Left colon (tissue), 2 donors: ENCODE measurements around the gene SPPL2B. TPM values are rescaled to one million over a fixed set of nuclear protein-coding genes. Genes with fewer than 3 reads are reported as not detected.

ENCODE experiments used
- ATAC-seq: fragments of 200-7000 bp; cut with Tn5 transposase; one replicate; pipeline ENCODE4 v1.9.1; 2020; ENCODE audit warnings: mild to moderate bottlenecking, moderate library complexity
- DNase-seq, 2 donors: peaks; one replicate each; pipeline ENCODE4 v3.0.0-alpha.2; 2020
- intact Hi-C, 2 donors: fragments of 100-400 bp; cut with DNase I in 1 of 2; cut with micrococcal nuclease in 1 of 2; formaldehyde crosslinking; loops; one replicate each; pipeline versions ENCODE4 v1.11.2 to v1.14.0; 2022; cut with DNase I, micrococcal nuclease
- total RNA-seq, 2 donors: library from RNA; stranded (reverse); fragmentation: NEBNext Ultra II Directional; extraction: Animal tissue kit (Norgen Biotek cat#: 25700); gene quantifications; one replicate each; pipeline ENCODE4 v1.2.1, GENCODE V29; 2021
- donor health status: DM: no; HTN: no; CAD: no.
- donor health status: DM: yes; HTN: yes; CAD: no.

SPPL2B gene
- total RNA-seq, 2 donors from 2014 or later: 142 to 173 TPM

DNA sequence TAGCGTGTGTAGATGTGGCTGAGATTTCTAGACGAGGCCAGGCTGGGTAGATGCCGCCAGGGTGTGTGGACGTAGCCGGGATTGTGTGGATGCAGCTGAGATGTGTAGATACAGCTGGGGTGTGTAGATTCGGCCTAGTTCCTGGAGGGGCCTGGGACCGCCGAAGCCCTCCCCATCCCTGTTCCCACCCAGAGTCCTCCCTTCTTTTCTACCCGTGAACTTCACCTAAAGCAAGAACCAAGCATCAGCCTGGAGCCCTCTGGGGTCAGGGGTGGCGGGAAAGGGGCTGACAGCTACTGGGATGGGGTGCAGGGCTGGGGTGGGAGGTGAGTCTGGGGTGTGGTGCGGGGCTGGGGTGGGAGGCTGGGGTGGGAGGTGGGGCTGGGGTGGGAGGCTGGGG, 32.3 kb downstream of the SPPL2B start:
- peak; percentile 11 for ATAC-seq
- intact Hi-C loops: no loop called here
- no peak for DNase-seq

GRCh38 chr19:2361246-2362045, 33.0 kb downstream of the SPPL2B start:
- ATAC-seq (no peak), DNase-seq (no peak)
- intact Hi-C loops: no loop called here

DNA sequence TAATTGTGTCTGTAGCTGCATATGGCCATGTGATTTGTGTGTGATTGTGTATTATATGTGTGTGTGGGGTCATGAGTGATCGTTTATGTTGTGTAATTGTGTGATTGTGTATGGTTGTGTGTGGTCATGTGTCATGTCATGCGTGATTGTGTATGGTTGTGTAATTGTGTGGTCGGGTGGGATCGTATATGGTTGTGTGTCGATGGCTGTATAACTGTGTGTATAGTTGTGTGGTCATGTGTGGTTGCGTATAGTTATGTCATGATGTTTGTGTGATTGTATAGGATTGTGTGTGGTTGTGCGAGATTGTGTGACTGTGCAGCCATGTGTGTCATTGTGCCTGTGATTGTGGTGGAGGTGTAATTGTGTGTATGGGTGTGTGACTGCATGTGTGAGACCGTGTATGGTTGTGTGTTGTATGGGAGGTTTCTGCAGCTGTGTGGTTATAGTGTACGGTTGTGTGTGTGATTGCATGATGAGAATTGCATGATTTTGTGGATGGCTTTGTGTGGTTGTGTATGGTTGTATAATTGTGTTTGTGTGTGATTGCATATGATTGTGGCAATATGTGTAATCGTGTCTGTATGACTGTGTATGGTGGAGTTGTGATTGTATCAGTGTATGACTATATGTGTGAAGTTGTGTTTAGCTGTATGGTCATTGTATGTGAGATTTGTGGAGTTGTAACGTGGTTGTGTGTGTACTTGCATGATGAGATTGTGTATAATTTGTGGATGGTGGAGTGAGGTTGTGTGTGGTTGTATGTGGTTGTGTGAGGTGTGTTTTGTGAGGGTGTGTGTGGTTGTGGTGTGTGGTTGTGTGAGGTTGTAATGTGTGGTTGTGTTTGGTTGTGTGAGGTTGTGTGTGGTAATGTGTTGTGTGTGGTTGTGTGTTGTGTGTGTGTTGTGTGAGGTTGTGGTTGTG, 33.8 kb downstream of the SPPL2B start:
- DNase-seq (no peak), ATAC-seq (no peak)
- intact Hi-C loops: no loop called here

- ATAC-seq (no peak), DNase-seq (no peak)
- intact Hi-C loops: no loop called here
Observed at GRCh38 chr19:2362970-2363300, 34.5 kb downstream of the SPPL2B start.

- intact Hi-C loops: no loop called here
- ATAC-seq: no peak
- DNase-seq: no peak
Observed at GRCh38 chr19:2363419-2363818, 34.9 kb downstream of the SPPL2B start.

- intact Hi-C loops: no loop called here
- DNase-seq (no peak), ATAC-seq (no peak)
Observed at GRCh38 chr19:2365201-2365970, 36.9 kb downstream of the SPPL2B start.

DNA sequence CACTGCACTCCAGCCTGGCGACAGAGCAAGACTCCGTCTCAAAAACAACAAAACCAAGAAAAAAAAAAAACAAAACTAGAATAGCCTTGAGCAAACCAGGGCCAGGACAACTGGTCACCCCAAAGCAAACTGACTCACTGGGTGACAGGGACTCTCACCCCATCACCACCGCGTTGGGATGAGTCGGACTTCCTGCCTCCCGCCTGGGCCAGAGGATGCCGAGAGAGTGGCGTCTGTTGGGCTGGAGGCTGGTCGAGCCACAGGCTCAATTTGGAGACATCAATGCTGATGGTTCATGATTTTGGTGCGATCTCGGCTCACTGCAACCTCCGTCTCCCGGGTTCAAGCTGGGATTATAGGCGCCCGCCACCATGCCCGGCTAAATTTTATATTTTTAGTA, 43.2 kb downstream of the SPPL2B start:
- ATAC-seq: no peak
- intact Hi-C loops: no loop called here
- no peak for DNase-seq

GRCh38 chr19:2372076-2372612, 43.7 kb downstream of the SPPL2B start:
- intact Hi-C loops: no loop called here
- ATAC-seq: no peak
- DNase-seq: no peak

DNA sequence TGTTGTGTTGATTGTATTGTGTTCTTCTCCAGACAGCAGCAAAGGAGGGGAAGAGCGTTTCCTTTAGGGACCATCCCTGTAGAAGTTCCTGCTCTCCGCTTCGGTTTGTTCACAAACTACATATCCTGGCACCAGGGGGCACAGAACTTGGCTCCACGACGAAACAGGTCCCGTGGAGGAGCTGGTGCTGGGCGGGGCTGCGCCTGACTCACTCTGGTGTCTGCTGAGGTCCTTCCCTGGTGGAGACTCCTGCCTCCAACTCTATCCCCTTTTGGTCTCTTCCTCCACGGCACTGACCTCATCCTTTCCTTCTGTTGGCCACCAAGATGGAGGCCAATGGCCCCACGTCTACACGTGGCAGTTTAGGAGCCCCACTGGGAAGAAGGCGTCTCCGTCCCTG, 46.3 kb downstream of the SPPL2B start:
- ATAC-seq (no peak), DNase-seq (no peak)
- intact Hi-C loops: no loop called here

GRCh38 chr19:2375353-2376121, 47.1 kb downstream of the SPPL2B start:
- DNase-seq: no peak
- intact Hi-C loops: no loop called here
- no peak for ATAC-seq

GRCh38 chr19:2376784-2377519, 48.5 kb downstream of the SPPL2B start:
- no peak for ATAC-seq
- DNase-seq: no peak
- intact Hi-C loops: no loop called here

- no peak for ATAC-seq
- intact Hi-C loops: no loop called here
- no peak for DNase-seq
Observed at GRCh38 chr19:2380567-2380966, 52.1 kb downstream of the SPPL2B start.

DNA sequence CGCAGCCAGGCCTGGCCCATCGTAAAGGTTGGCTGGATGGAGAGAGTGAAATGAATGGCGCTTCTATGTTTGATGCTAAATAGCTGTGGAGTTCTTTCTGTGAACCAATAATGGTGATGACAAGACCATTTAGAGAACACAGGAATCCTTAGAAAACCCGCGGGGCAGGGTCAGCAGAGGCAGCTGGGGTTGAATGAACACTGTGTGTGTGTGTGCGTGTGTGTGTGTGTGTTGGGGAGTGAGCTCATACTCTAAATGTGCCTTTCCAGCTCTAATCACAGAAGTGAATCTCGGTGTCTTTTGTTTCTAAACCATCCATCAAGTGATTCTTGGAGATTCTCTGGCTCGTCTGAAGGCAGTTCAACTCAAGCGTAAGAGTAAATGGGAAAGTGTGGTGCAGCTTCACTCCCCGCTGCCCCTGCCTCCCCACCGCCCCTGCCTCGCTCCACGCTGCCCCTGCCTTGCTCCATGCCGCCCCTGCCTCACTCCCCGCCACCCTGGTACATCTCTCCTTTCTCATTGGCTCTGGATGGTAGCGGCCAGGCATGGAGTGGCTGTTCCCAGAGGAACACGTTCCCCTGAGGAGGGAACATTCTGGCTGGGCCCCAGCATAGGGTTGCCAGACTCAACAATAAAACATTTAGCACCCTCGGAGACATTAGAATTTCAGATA, 52.8 kb downstream of the SPPL2B start:
- DNase-seq (no peak), ATAC-seq (no peak)
- intact Hi-C loops: no loop called here

- no peak for DNase-seq
- ATAC-seq: no peak
- intact Hi-C loops: no loop called here
Observed at GRCh38 chr19:2382530-2383222, 54.2 kb downstream of the SPPL2B start.

GRCh38 chr19:2385053-2385721, 56.7 kb downstream of the SPPL2B start:
- intact Hi-C loops: no loop called here
- ATAC-seq (peak; percentile 95), DNase-seq (peak; percentile 49 to 74)
